Right ventricle myocardium inferior (tissue), 1 donor: Measurements from ENCODE around the gene VIT. TPM values are rescaled to one million over a fixed set of nuclear protein-coding genes. Genes with fewer than 3 reads are reported as not detected.
A peak's percentile ranks its signal among the peaks of the same experiment; 100 is the strongest.
"Not testable (repeated sequence)": the region's sequence is repeated elsewhere in the genome, so short reads cannot be mapped to it uniquely, and the experiment has no call there.

ENCODE experiments used
- ATAC-seq: fragments of 200-7000 bp; cut with Tn5 transposase; one replicate; pipeline ENCODE4 v1.9.1; 2020; ENCODE audit warnings: mild to moderate bottlenecking, moderate library complexity
- DNase-seq: peaks from one replicate; pipeline ENCODE4 v3.0.0; 2021; ENCODE audit errors: missing footprints
- intact Hi-C: fragments of 100-400 bp; cut with DNase I; formaldehyde crosslinking; loops from one replicate; pipeline ENCODE4 v1.11.0; 2022
- total RNA-seq: library from RNA; stranded (reverse); fragmentation: NEBNext Ultra II Directional; extraction: Animal tissue kit (Norgen Biotek cat#: 25700); gene quantifications from one replicate; pipeline ENCODE4 v1.2.1, GENCODE V29; 2021
- donor health status: DM: no; HTN: yes; CAD: no; lungs with severe emphysema.

Gene VIT
- total RNA-seq, 1 donor from 2014 or later = 21.6 TPM

- ATAC-seq = no peak
- intact Hi-C loops = no loop called here
- DNase-seq = no peak
Measured at GRCh38 chr2:36672199-36672598, 24.3 kb upstream of the VIT start.

GRCh38 chr2:36675579-36676282 lies 20.8 kb upstream of the VIT start:
- no peak for ATAC-seq
- DNase-seq = no peak
- intact Hi-C loops = no loop called here

DNA sequence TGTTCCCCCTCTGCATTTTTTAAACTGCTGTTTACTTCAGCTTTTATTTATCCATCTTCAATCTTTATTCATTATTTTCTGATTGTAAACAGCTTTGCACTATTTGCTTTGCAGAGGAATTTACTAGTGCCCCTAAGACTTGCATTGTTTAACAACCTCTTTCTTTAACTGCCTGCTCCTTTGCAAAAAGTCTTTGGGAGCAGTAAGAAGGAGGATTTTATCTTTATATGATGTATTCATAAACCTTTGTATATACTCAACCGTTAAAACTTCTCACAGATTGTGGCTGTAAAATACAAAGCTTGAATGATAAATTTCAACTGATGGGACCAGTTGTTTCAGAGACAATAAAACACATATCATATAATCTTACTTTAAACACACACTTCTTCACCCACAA lies 20.1 kb upstream of the VIT start:
- ATAC-seq = no peak
- intact Hi-C loops = no loop called here
- DNase-seq = no peak

GRCh38 chr2:36677386-36677785 lies 19.1 kb upstream of the VIT start:
- intact Hi-C loops = no loop called here
- ATAC-seq (no peak), DNase-seq (no peak)

DNA sequence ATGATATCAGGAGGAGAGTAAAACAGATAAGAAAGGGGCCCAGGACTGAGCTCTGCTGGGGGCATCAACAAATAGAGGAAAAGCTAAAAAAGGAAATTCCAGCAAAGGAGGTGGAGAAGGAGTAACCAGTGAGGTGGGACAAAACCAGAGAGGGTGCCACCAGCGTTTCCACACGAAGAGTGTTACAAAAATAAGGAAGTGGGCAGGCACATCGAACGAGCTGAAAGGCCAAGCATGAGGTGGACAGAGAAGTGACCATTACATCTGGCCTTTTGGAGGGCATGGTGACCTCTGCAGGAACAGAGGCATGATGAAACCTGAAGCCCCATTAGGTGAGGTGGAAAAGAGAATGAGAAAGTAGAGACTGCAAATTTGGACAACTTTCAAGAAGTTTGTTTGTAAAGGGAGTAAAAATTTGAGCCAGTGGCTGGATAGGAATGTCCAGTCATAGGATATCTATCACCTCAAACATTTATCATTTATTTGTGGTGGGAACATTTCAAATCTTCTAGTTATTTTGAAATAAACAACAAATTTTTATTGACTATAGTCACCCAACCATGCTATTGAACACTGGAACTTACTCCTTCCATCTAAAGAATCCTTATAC lies 18.4 kb upstream of the VIT start:
- DNase-seq = no peak
- intact Hi-C loops = no loop called here
- ATAC-seq = no peak

GRCh38 chr2:36678856-36679255 lies 17.7 kb upstream of the VIT start:
- no peak for DNase-seq
- no peak for ATAC-seq
- intact Hi-C loops = no loop called here

DNA sequence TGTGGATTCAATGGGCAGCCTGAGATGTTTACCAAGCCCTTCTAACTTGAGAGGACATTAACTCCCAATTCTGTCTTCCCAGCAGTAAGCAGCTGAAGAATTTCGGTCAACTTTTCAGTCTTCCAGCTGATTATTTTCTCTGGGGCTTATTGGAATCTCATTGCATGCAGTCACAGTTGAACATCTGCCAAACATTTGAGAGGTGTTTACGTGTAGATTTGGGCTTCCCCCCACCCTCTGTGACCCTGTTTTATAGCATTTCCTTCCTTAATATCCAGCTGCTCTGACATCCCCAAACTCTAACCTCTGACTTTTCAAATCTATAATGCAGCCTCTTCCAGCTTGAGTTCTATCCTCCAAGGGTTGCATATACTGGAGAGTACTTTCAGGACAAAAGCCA lies 16.5 kb upstream of the VIT start:
- DNase-seq = no peak

DNA sequence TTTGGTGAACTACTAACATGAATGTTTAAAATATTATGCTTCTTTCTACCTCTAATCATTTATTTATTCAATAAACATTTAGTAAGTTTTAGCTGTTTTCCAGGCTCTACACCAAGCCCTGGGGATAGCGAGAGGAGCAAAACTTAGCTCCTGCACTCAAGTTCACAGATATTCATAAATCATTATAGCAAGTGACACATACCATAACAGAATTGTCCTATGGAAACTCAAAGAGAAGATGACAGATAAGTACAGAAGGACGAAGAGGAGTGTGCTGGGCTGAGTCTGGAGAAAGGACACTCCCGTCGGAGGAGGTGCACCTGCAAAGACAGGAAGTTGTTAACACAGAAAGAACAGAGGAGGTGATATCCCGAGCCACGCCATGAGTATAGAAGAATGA lies 13.9 kb upstream of the VIT start:
- ATAC-seq (no peak), DNase-seq (no peak)
- intact Hi-C loops = no loop called here

More for the DNA sequence above, 16.5 kb upstream of the VIT start:
- no peak for ATAC-seq
- intact Hi-C loops = no loop called here

DNA sequence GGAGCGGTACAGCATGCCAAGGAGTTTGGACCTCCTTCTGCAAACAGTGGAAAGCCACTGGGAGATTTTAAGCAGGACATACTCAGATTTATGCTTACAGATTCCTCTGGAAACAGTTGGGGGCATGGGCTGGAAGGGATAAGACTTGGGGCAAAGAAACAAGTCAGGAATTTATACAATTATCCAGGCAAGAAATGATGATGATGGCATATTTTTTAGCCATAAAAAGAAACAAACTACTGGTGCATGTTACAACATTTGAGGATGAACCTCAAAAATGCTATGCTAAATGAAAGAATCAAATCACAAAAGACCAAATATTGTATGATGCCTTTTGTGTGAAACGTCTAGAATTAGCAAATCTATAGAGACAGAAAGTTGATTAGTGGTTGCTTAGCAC lies 13.5 kb upstream of the VIT start:
- no peak for ATAC-seq
- DNase-seq = no peak
- intact Hi-C loops = no loop called here

DNA sequence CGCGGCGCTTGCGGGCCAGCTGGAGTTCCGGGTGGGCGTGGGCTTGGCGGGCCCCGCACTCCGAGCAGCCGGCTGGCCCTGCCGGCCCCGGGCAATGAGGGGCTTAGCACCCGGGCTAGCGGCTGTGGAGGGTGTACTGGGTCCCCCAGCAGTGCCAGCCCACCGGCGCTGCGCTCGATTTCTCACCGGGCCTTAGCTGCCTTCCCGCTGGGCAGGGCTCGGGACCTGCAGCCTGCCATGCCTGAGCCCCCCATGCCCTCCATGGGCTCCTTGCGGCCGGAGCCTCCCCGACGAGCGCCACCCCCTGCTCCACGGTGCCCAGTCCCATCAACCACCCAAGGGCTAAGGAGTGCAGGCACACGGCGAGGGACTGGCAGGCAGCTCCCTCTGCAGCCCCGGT lies 8.2 kb upstream of the VIT start:
- DNase-seq, intact Hi-C loops, ATAC-seq: not testable (repeated sequence)

DNA sequence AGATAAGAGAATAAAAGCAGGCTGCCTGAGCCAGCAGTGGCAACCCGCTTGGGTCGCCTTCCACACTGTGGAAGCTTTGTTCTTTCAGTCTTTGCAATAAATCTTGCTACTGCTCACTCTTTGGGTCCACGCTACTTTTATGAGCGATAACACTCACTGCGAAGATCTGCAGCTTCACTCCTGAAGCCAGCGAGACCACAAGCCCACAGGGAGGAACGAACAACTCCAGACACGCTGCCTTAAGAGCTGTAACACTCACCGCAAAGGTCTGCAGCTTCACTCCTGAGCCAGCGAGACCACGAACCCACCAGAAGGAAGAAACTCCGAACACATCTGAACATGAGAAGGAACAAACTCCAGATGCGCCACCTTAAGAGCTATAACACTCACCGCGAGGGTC lies 7.5 kb upstream of the VIT start:
- ATAC-seq, DNase-seq, intact Hi-C loops: not testable (repeated sequence)

DNA sequence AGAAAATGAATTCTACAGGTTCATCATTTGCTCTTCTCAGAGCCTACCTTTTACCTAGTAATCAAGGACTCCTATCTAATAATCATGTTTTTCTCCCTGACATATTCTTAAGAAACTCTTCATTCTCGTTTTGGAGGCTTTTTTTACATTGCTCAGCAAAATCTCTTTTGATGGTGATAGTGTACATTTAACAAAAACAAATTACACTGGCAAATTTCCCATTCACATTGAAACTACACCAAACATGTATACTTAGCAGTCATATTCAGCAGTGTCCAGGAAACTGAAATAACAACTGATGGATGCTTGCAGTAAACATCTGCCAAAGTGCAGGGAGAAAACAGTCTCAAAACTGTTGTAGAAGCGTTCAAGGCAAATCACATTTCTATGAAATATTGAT lies 4.4 kb upstream of the VIT start:
- intact Hi-C loops = no loop called here
- DNase-seq (no peak), ATAC-seq (no peak)

- intact Hi-C loops = no loop called here
- ATAC-seq (no peak), DNase-seq (no peak)
Measured at GRCh38 chr2:36693825-36694224, 2.7 kb upstream of the VIT start.

- intact Hi-C loops = loop anchor here (5.0 kb wide), 1 partner anchor 86 kb away; no protein-coding TSS in a partner anchor
- DNase-seq (no peak), ATAC-seq (peak; percentile 77)
Measured at GRCh38 chr2:36695746-36696415, 626 bp upstream of the VIT start.

GRCh38 chr2:36697424-36698066 lies 1.0 kb downstream of the VIT start:
- intact Hi-C loops = loop anchor here (5.0 kb wide), 1 partner anchor 85 kb away; no protein-coding TSS in a partner anchor
- ATAC-seq = no peak
- no peak for DNase-seq

GRCh38 chr2:36698993-36699392 lies 2.5 kb downstream of the VIT start:
- ATAC-seq (peak; percentile 86), DNase-seq (peak; percentile 30)
- intact Hi-C loops = loop anchor here (5.0 kb wide), 1 partner anchor 83 kb away; no protein-coding TSS in a partner anchor

- DNase-seq (no peak), ATAC-seq (no peak)
- intact Hi-C loops = no loop called here
Measured at GRCh38 chr2:36700311-36700710, 3.8 kb downstream of the VIT start.

DNA sequence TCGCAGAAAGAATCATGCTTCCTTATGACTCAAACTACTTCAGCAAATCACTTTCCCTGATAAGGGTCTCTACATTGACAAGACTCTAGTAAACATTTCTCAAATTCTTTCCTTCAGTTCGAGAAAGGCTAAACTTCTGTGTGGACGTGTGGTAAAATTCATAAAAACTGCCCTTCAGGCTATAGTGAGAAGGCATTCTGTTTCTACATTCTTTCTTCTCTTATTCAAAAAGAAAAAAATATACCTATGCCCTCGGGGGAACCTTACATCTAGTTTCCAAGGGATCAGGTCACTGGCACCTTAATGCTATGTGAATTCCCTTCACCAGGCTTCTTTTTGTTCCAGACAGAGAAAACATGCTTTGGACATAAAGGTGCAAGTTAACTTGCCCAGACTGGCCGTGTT lies 4.9 kb downstream of the VIT start:
- ATAC-seq = no peak
- DNase-seq = no peak
- intact Hi-C loops = no loop called here

- intact Hi-C loops = no loop called here
- no peak for ATAC-seq
- no peak for DNase-seq
Measured at GRCh38 chr2:36701918-36702317, 5.4 kb downstream of the VIT start.

- intact Hi-C loops = no loop called here
- ATAC-seq (no peak), DNase-seq (peak; percentile 39)
Measured at GRCh38 chr2:36702781-36703180, 6.3 kb downstream of the VIT start.
